ENCODE data around the gene SYDE1.
"Not testable (repeated sequence)": the region's sequence is repeated elsewhere in the genome, so short reads cannot be mapped to it uniquely, and the experiment has no call there.

Gene SYDE1, protein sequence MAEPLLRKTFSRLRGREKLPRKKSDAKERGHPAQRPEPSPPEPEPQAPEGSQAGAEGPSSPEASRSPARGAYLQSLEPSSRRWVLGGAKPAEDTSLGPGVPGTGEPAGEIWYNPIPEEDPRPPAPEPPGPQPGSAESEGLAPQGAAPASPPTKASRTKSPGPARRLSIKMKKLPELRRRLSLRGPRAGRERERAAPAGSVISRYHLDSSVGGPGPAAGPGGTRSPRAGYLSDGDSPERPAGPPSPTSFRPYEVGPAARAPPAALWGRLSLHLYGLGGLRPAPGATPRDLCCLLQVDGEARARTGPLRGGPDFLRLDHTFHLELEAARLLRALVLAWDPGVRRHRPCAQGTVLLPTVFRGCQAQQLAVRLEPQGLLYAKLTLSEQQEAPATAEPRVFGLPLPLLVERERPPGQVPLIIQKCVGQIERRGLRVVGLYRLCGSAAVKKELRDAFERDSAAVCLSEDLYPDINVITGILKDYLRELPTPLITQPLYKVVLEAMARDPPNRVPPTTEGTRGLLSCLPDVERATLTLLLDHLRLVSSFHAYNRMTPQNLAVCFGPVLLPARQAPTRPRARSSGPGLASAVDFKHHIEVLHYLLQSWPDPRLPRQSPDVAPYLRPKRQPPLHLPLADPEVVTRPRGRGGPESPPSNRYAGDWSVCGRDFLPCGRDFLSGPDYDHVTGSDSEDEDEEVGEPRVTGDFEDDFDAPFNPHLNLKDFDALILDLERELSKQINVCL

GRCh38 chr19:15107061-15108010 is at the start of gene SYDE1:
Gene SYDE1, plus strand, starts transcription at chr19:15107401. Its CDS starts 33 bp downstream, at chr19:15107434.
- no peaks in the 10 kb centered on the region for H3K79me2 ChIP-seq (ENCODE audit: insufficient read depth, low read length)
- H3K36me3 ChIP-seq (ENCODE audit: insufficient read depth, low read length): no peaks in the 10 kb centered on the region
- no peak within 1 kb of the TSS for H3K9ac ChIP-seq (ENCODE audit: low read length)
- H4K20me1 ChIP-seq (ENCODE audit: insufficient read depth, low read length): no peaks in the 10 kb centered on the region
- H3K27ac ChIP-seq (ENCODE audit: low read depth, low read length, poor library complexity, severe bottlenecking): no peak within 1 kb of the TSS
- no peaks in the 10 kb centered on the region; the same call in 1 of the 2 replicates for H3K27me3 ChIP-seq (ENCODE audit: insufficient read depth, low read length)
- H3K9me3 ChIP-seq (ENCODE audit: low read length): no peaks in the 10 kb centered on the region
- H3F3A ChIP-seq (ENCODE audit: insufficient read depth, low read length): no peaks in the 10 kb centered on the region
- H3K4me3 ChIP-seq (ENCODE audit: low read depth, low read length, poor library complexity, severe bottlenecking): no peak within 1 kb of the TSS
- H3K4me2 ChIP-seq (ENCODE audit: low read length): no peak within 1 kb of the TSS
- no peaks in the 10 kb centered on the region for H3K9me2 ChIP-seq (ENCODE audit: low read depth, low read length)
- TF ChIP-seq CTCF (IDR thresholded peaks at IDR 0.05; ENCODE audit: low read length) (no peak), EZH2 (IDR thresholded peaks at IDR 0.05; ENCODE audit: borderline replicate concordance, low read length) (no peak)
- no peaks in the 10 kb centered on the region for H3K4me1 ChIP-seq (ENCODE audit: insufficient read depth, low read length, severe bottlenecking)
- no peak within 1 kb of the TSS for H2AFZ ChIP-seq (ENCODE audit: low read length)

GRCh38 chr19:15062036-15062435 is 45.2 kb upstream of the SYDE1 start:
- H3F3A ChIP-seq (ENCODE audit: insufficient read depth, low read length): no peaks in the 10 kb centered on the region
- no peak overlapping the region for H3K27ac ChIP-seq (ENCODE audit: low read depth, low read length, poor library complexity, severe bottlenecking)
- H3K9me3 ChIP-seq (ENCODE audit: low read length): no peaks in the 10 kb centered on the region
- H3K9ac ChIP-seq (ENCODE audit: low read length): no peak overlapping the region
- no peaks in the 10 kb centered on the region for H3K36me3 ChIP-seq (ENCODE audit: insufficient read depth, low read length)
- TF ChIP-seq CTCF (IDR thresholded peaks at IDR 0.05; ENCODE audit: low read length) (no peak), EZH2 (IDR thresholded peaks at IDR 0.05; ENCODE audit: borderline replicate concordance, low read length) (no peak)
- H3K9me2 ChIP-seq (ENCODE audit: low read depth, low read length): no peaks in the 10 kb centered on the region
- no peaks in the 10 kb centered on the region for H3K4me1 ChIP-seq (ENCODE audit: insufficient read depth, low read length, severe bottlenecking)
- no peaks in the 10 kb centered on the region for H4K20me1 ChIP-seq (ENCODE audit: insufficient read depth, low read length)
- no peak overlapping the region for H2AFZ ChIP-seq (ENCODE audit: low read length)
- H3K4me3 ChIP-seq (ENCODE audit: low read depth, low read length, poor library complexity, severe bottlenecking): no peak overlapping the region
- no peaks in the 10 kb centered on the region for H3K79me2 ChIP-seq (ENCODE audit: insufficient read depth, low read length)
- no peak overlapping the region for H3K4me2 ChIP-seq (ENCODE audit: low read length)
- H3K27me3 ChIP-seq (ENCODE audit: insufficient read depth, low read length): no peaks in the 10 kb centered on the region; the same call in 1 of the 2 replicates

DNA sequence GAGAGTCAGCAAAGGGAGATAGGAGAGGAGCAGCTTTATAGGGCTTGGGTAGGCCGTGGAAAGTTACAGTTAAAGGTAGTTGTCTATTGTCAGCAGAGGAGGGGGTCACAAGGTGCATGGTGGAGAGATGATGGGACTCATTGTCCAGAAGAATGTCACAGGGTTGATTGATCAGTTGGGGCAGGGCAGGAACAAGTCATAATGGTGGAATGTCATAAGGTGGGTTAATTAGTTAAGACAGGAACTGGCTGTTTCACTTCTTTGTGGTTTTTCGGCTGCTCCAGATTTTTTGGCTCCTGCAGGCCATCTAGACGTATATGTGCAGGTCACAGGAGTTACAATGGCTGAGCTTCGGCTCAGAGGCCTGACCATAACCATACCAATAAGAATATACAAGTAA is 36.8 kb upstream of the SYDE1 start:
- H3K9me2 ChIP-seq (ENCODE audit: low read depth, low read length); H3K27ac ChIP-seq (ENCODE audit: low read depth, low read length, poor library complexity, severe bottlenecking); H3F3A ChIP-seq (ENCODE audit: insufficient read depth, low read length); H3K9me3 ChIP-seq (ENCODE audit: low read length); H2AFZ ChIP-seq (ENCODE audit: low read length); H3K9ac ChIP-seq (ENCODE audit: low read length); H3K27me3 ChIP-seq (ENCODE audit: insufficient read depth, low read length); H3K4me2 ChIP-seq (ENCODE audit: low read length); H3K4me1 ChIP-seq (ENCODE audit: insufficient read depth, low read length, severe bottlenecking); H4K20me1 ChIP-seq (ENCODE audit: insufficient read depth, low read length); H3K36me3 ChIP-seq (ENCODE audit: insufficient read depth, low read length); H3K79me2 ChIP-seq (ENCODE audit: insufficient read depth, low read length); H3K4me3 ChIP-seq (ENCODE audit: low read depth, low read length, poor library complexity, severe bottlenecking): not testable (repeated sequence)
